CD8-positive, alpha-beta memory T cell (primary cell): ENCODE results near the gene ACSL1. TPM values are rescaled to one million over a fixed set of nuclear protein-coding genes. Genes with fewer than 3 reads are reported as not detected.

Experiments
- CTCF ChIA-PET: fragments of 350-600 bp; sonication (Branson Sonifier 250); formaldehyde crosslinking; loops from one replicate; lab custom pipeline; 2021; ENCODE audit warnings: antibody characterized with exemption; lab: Charles Lee
- POLR2A ChIA-PET: fragments of 350-600 bp; sonication (Branson Sonifier 250); formaldehyde crosslinking; loops from one replicate; lab custom pipeline; 2021; ENCODE audit warnings: antibody characterized with exemption; lab: Charles Lee
- DNase-seq, 5 donors: peaks; one replicate each; pipeline versions ENCODE4 v3.0.0 to v3.0.0-alpha.2; 2020 to 2022; ENCODE audit warnings: mixed read lengths in 1 of 5
- H3K27ac ChIP-seq: one replicate; pipeline ENCODE4 v1.7.0; 2013; ENCODE audit warnings: low read depth, mild to moderate bottlenecking, low read length, moderate library complexity
- H3K27me3 ChIP-seq: 2 replicates; pipeline ENCODE4 v1.7.0; 2013; ENCODE audit warnings: low read length, mild to moderate bottlenecking; ENCODE audit not compliant: insufficient read depth, poor library complexity, severe bottlenecking
- H3K36me3 ChIP-seq: 2 replicates; pipeline ENCODE4 v1.7.0; 2013; ENCODE audit warnings: mild to moderate bottlenecking, low read length, moderate library complexity; ENCODE audit not compliant: insufficient read depth
- H3K4me1 ChIP-seq: 2 replicates; pipeline ENCODE4 v1.7.0; 2013; ENCODE audit warnings: mild to moderate bottlenecking, low read length, moderate library complexity; ENCODE audit not compliant: insufficient read depth
- H3K4me3 ChIP-seq: 2 replicates; pipeline ENCODE4 v1.7.0; 2013; ENCODE audit warnings: mild to moderate bottlenecking, low read length
- H3K9me3 ChIP-seq: 2 replicates; pipeline ENCODE4 v1.7.0; 2013; ENCODE audit warnings: mild to moderate bottlenecking, low read length
- H3K27ac Mint-ChIP-seq, 8 donors: one replicate each; pipeline ENCODE4 v1.8.0; 2020 to 2021; ENCODE audit warnings: mixed read lengths in 8 of 8, mild to moderate bottlenecking in 6 of 8, inconsistent platforms in 3 of 8, moderate library complexity in 3 of 8
- H3K27me3 Mint-ChIP-seq, 2 donors: one replicate each; pipeline ENCODE4 v1.8.0; 2020 to 2021; ENCODE audit warnings: mixed read lengths in 2 of 2, mild to moderate bottlenecking in 1 of 2, moderate library complexity in 1 of 2
- H3K36me3 Mint-ChIP-seq, 3 donors: one replicate each; pipeline ENCODE4 v1.8.0; 2020 to 2021; ENCODE audit warnings: mixed read lengths in 3 of 3, inconsistent platforms in 1 of 3, mild to moderate bottlenecking in 1 of 3
- H3K4me1 Mint-ChIP-seq, 3 donors: one replicate each; pipeline ENCODE4 v1.8.0; 2020 to 2021; ENCODE audit warnings: mixed read lengths in 3 of 3, inconsistent platforms in 1 of 3, mild to moderate bottlenecking in 1 of 3
- H3K4me3 Mint-ChIP-seq, 7 donors: one replicate each; pipeline ENCODE4 v1.8.0; 2020 to 2021; ENCODE audit warnings: mixed read lengths in 7 of 7, mild to moderate bottlenecking in 6 of 7, moderate library complexity in 4 of 7, inconsistent platforms in 2 of 7
- H3K9me3 Mint-ChIP-seq, 5 donors: one replicate each; pipeline ENCODE4 v1.8.0; 2020 to 2022; ENCODE audit warnings: mixed read lengths in 5 of 5, mild to moderate bottlenecking in 3 of 5, moderate library complexity in 2 of 5, inconsistent platforms in 1 of 5
- polyA plus RNA-seq: library from polyadenylated mRNA; unstranded; fragments of 300-500 nt; fragmentation: Illumina TruSeq; gene quantifications from one replicate; pipeline ENCODE4 v1.2.3, GENCODE V29; 2021
- total RNA-seq, 2 experiments: library from RNA; stranded (reverse); gene quantifications; one replicate each; pipeline ENCODE4 v1.2.3, GENCODE V29; 2021

Gene ACSL1
- total and polyA plus RNA-seq, 3 experiments from 2014 or later = 7.5 to 25.4 (median 23.5) TPM

DNA sequence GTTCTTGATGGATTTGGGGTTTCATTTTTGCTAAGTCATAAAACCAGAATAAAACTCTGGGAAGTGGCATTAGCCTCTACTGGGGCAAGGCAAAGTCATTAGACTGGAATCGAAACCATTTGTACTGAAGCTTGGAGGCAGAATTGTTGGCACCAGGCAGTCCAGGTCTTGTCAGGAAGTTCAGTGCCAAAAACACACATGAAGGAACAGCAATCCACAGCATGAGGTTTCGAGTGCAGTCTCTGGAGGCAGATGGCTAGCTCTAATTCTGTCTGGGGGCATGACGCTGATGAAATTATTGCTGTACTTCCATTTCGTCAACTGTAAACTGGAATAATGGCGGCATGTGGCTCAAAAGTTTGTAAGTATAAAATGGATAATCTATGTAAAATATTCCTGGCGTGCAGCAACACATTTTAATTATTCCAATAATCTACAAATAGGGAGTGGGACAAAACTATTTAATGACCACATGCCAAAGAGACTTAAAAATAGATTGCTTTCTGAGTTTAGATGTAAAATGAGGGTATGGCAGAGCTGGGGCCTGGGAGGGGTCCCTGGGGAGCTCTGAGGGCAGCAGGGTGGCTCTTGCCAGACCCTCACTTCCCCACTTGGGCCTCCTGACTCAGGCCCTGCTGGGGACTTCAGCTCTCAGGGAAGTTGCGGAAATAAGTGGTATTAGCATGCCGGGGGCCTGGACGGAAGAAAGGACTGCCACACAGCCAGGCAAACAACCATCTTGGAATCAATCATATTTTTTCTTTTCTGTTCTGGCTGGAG, 73.1 kb downstream of the ACSL1 start:
- Histone ChIP-seq H3K4me1 (no peaks in the 10 kb centered on the region), H3K27ac (no peak overlapping the region), H3K36me3 (peaks cover 6% of the 10 kb centered on the region), H3K27me3 (no peaks in the 10 kb centered on the region), H3K4me3 (no peak overlapping the region), H3K9me3 (no peaks in the 10 kb centered on the region)
- Mint-ChIP-seq H3K27me3 (no peaks in the 10 kb centered on the region), H3K36me3 (peaks cover 0 to 28% (median 9%) of the 10 kb centered on the region in 3 donors), H3K4me1 (no peaks in the 10 kb centered on the region), H3K27ac (peak overlapping the region in 1 of 8 donors; percentile 38), H3K4me3 (no peak overlapping the region), H3K9me3 (no peaks in the 10 kb centered on the region)
- ChIA-PET POLR2A (no interaction called here), CTCF (no interaction called here)
- no peak for DNase-seq

DNA sequence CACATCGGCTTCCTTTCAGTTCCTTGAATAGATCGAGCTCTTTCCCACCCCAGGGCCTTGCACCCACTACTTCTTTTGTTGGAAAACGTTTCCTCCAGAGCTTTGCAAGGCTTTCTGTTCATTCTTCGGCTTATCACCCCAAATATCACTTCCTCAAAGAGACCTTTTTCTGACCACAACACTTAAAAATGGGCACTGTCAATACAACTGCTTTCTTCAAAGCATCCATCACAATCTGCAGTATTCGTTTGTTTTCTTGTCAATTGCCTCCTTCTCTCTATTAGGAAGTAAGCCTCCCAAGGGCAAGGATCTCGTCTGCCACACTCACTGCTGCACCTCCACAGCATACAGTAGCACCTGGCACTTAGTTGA, 74.2 kb downstream of the ACSL1 start:
- H3K4me1 ChIP-seq = peaks cover under 1% of the 10 kb centered on the region
- H3K27me3 ChIP-seq = no peaks in the 10 kb centered on the region
- no peaks in the 10 kb centered on the region for H3K4me1 Mint-ChIP-seq
- POLR2A ChIA-PET = no interaction called here
- H3K36me3 ChIP-seq = no peaks in the 10 kb centered on the region
- no peak for DNase-seq
- CTCF ChIA-PET = no interaction called here
- H3K4me3 Mint-ChIP-seq = no peak overlapping the region
- H3K27ac Mint-ChIP-seq = no peak overlapping the region
- H3K36me3 Mint-ChIP-seq = peaks cover 0 to 17% (median 9%) of the 10 kb centered on the region in 3 donors
- no peak overlapping the region for H3K4me3 ChIP-seq
- H3K27me3 Mint-ChIP-seq = no peaks in the 10 kb centered on the region
- no peak overlapping the region for H3K27ac ChIP-seq
- no peaks in the 10 kb centered on the region for H3K9me3 Mint-ChIP-seq
- no peaks in the 10 kb centered on the region for H3K9me3 ChIP-seq

DNA sequence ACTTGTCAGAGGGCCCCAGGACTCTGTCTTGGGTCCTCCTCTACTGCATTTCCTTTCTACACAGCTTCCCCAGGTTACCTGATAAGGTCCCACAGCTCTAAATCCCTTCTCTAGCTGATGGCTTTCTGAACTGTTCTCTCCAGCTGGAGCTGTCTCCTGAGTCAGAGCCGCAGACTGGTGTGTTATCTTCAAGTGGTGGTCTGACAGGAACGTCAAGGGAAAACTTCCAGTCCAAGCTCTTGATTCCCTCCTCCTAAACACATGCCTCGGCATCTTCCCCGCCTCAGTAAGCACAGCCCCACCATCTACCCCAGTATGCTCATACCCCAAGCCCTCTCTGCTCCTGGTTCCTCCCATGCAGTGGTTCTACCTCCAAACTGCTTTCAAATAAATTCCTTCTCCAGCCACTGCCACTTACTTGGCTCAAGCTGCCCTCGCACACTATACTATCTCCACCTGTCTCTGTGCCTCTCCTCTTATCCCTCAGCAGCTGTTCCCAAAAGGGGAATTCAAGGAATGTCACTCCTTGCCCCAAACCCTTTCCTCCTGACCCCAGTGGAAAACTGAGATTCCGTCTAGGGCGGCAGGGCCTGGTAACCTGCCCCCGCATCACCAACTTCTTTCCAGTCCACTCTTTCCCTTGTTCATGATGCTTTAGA, 74.7 kb downstream of the ACSL1 start:
- H3K9me3 Mint-ChIP-seq = no peaks in the 10 kb centered on the region
- H3K27ac ChIP-seq = no peak overlapping the region
- no peaks in the 10 kb centered on the region for H3K36me3 ChIP-seq
- no peaks in the 10 kb centered on the region for H3K9me3 ChIP-seq
- POLR2A ChIA-PET = no interaction called here
- H3K4me3 Mint-ChIP-seq = no peak overlapping the region
- DNase-seq = no peak
- no peak overlapping the region for H3K4me3 ChIP-seq
- H3K4me1 ChIP-seq = peaks cover 6% of the 10 kb centered on the region
- H3K4me1 Mint-ChIP-seq = peaks cover under 1 to 1% (median 1%) of the 10 kb centered on the region in 3 donors
- H3K27me3 ChIP-seq = no peaks in the 10 kb centered on the region
- H3K36me3 Mint-ChIP-seq = peaks cover 0 to 12% (median 9%) of the 10 kb centered on the region in 3 donors
- H3K27me3 Mint-ChIP-seq = no peaks in the 10 kb centered on the region
- H3K27ac Mint-ChIP-seq = peak overlapping the region in 1 of 8 donors; percentile 61
- CTCF ChIA-PET = no interaction called here

DNA sequence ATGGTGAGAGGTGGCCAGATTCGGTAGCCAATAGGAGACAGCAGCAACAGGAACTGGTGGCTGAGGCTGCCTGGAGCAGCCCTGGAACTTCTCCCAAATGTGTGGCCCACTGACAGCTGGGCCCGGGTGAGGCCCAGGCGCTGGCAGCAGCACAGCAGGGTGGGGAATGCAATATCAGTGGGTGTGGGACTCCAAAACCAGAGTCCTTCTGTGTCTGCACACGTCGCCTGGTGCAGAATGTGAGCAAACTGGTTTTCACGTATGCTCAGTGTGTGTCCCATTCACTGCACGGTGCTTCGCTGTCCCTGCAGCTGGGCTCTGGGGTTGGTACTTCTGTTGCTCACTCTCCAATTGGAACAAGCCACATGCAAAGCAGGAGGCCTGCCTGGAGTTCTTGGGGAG, 77.5 kb downstream of the ACSL1 start:
- CTCF ChIA-PET = interaction anchor here (1.6 kb wide), 1 partner anchor 14 kb away, joined by 5 read pairs; the partner anchor contains the start of gene CENPU
- Histone ChIP-seq H3K27ac (no peak overlapping the region), H3K4me1 (peaks cover 9% of the 10 kb centered on the region), H3K36me3 (no peaks in the 10 kb centered on the region), H3K9me3 (no peaks in the 10 kb centered on the region), H3K27me3 (no peaks in the 10 kb centered on the region), H3K4me3 (no peak overlapping the region)
- Mint-ChIP-seq H3K27me3 (no peaks in the 10 kb centered on the region), H3K9me3 (no peaks in the 10 kb centered on the region), H3K4me3 (no peak overlapping the region), H3K4me1 (peaks cover 5 to 6% (median 6%) of the 10 kb centered on the region in 3 donors), H3K27ac (no peak overlapping the region), H3K36me3 (no peaks in the 10 kb centered on the region)
- POLR2A ChIA-PET = no interaction called here
- DNase-seq = no peak

DNA sequence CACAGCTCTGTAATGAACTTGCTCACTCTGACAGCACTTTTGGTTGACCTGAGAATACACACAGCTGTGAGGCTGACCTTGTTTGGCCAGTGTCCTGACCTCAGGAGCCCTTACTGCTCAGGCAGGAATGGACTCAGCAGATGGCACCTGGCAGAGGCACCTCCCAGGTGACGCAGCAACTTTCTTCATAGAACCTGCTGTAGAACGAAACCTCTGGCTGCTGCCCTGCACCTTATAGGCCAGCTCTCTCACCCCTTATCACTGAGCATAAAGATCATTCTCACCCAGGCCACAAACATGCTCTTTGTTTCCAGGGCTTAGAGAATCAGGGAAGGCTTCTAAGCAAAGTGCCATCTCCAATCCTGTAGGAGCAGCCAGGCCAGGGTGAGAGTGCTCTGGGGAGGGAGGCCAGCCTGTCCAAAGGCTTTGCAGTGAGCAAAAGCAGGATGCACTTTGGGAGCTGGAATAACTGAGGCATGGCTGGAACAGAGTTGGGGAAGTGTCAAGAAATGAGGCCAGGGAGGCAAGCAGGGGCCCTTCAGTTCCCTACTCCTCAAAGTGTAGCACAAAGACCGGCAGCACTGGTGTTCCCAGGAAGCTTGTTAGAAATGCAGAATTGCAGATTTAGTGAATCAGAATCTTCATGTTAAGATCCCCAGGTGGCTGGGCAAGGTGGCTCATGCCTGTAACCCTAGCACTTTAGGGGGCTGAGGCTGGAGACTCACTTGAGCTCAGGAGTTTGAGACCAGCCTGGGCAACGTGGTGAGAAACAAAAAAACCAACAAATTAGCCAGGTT, 78.5 kb downstream of the ACSL1 start:
- Mint-ChIP-seq H3K27ac (no peak overlapping the region), H3K9me3 (no peaks in the 10 kb centered on the region), H3K27me3 (no peaks in the 10 kb centered on the region), H3K4me1 (peaks cover 5 to 6% (median 6%) of the 10 kb centered on the region in 3 donors), H3K36me3 (no peaks in the 10 kb centered on the region), H3K4me3 (no peak overlapping the region)
- CTCF ChIA-PET = interaction anchor here (0.8 to 1.6 kb wide), 3 partner anchors 13 to 483 kb away, joined by 3 to 5 read pairs (median 3); partner anchors contain the start of gene CENPU
- peak overlapping the region; percentile 8 for H3K27ac ChIP-seq
- no peaks in the 10 kb centered on the region for H3K9me3 ChIP-seq
- H3K36me3 ChIP-seq = no peaks in the 10 kb centered on the region
- DNase-seq = no peak
- POLR2A ChIA-PET = no interaction called here
- peaks cover 9% of the 10 kb centered on the region for H3K4me1 ChIP-seq
- H3K27me3 ChIP-seq = no peaks in the 10 kb centered on the region
- no peak overlapping the region for H3K4me3 ChIP-seq

DNA sequence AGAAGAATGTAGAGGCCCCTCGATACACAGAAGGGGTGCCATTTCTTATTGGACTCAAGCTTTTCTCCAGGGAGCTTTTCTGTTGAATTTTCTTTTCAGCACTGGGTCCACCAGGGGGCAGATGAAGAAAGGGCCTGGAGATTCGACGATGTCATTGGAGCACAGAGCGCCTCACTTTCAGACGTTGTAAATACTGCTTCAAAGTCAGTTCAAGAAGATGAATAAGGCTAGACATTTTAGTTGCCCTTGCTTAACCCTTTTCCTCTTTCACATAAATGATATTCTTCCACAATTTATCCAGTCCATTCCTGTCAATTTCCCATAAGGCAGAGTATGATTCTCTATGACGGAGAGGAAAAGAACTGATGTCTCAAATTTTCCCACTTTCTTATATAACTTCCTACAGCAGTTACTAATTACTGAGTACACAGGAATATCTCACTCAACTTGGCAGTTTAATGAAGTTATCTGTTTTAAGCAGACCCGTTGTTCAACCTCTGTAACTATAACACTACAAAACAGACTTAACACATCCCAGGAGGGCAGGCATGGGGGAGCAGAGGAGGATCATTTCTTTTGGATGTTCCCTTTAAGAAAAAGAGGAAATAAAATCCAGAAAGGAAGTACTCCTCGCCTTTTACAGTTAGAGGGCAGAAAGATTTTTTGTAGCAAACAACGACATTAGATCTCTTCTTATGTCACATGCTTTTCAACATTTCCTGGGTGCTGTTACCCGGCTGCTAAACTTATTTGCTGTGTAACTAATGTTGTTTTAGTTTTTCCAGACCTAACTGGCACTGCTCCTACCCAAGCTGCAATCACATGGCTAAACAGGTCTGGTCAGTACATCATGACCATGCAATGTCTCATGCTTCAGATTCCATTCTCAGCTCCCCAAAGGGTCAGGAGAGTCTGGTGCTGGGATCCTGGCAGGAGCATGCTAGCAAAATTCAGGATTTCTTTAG, 79.7 kb downstream of the ACSL1 start:
- Mint-ChIP-seq H3K27ac (peak overlapping the region in 2 of 8 donors; percentile 14 to 35), H3K4me3 (no peak overlapping the region), H3K9me3 (no peaks in the 10 kb centered on the region), H3K27me3 (no peaks in the 10 kb centered on the region), H3K4me1 (peaks cover 5 to 6% (median 6%) of the 10 kb centered on the region in 3 donors), H3K36me3 (no peaks in the 10 kb centered on the region)
- DNase-seq = peak; percentile 35 to 70 (median 48)
- POLR2A ChIA-PET = no interaction called here
- Histone ChIP-seq H3K4me1 (peaks cover 9% of the 10 kb centered on the region), H3K4me3 (no peak overlapping the region), H3K27me3 (no peaks in the 10 kb centered on the region), H3K9me3 (no peaks in the 10 kb centered on the region), H3K36me3 (no peaks in the 10 kb centered on the region), H3K27ac (peak overlapping the region; percentile 8)
- CTCF ChIA-PET = interaction anchor here (0.8 to 1.6 kb wide), 9 partner anchors 12 to 482 kb away, joined by 3 to 6 read pairs (median 4); partner anchors contain the start of gene CENPU

DNA sequence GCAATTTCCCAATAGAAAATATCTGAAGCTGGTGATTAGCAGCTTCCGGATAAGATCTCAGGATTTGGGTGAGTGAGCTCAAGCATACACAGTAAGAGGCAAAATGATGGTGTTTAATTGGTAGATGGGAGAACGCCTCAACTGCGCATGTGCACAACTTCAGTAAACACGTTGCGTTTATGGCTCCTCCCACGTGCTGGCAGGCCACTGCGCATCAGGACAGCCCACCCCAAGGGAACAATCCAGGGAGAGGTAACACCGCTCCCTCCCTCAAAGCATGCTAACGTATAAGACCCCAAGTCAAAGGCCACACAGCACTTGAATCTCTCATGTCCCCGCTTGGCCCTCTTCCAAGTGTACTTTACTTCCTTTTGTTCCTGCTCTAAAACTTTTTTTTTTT, 81.5 kb downstream of the ACSL1 start:
- POLR2A ChIA-PET = no interaction called here
- H3K9me3 ChIP-seq = no peaks in the 10 kb centered on the region
- peaks cover 9% of the 10 kb centered on the region for H3K4me1 ChIP-seq
- Mint-ChIP-seq H3K27me3 (no peaks in the 10 kb centered on the region), H3K4me3 (no peak overlapping the region), H3K27ac (no peak overlapping the region), H3K9me3 (no peaks in the 10 kb centered on the region), H3K4me1 (peaks cover 12 to 15% (median 13%) of the 10 kb centered on the region in 3 donors), H3K36me3 (no peaks in the 10 kb centered on the region)
- CTCF ChIA-PET = no interaction called here
- DNase-seq = no peak
- H3K36me3 ChIP-seq = no peaks in the 10 kb centered on the region
- H3K4me3 ChIP-seq = no peak overlapping the region
- no peak overlapping the region for H3K27ac ChIP-seq
- H3K27me3 ChIP-seq = no peaks in the 10 kb centered on the region
